ENCODE measurements around the gene INO80B. TPM values are rescaled to one million over a fixed set of nuclear protein-coding genes. Genes with fewer than 3 reads are reported as not detected.

INO80B gene
- total and polyA plus RNA-seq, 9 of the 15 experiments (the other 6 are each of a cell fraction or from before 2014, with no cell fraction given), result 0.41 to 22.6 (median 9.0) TPM

DNA sequence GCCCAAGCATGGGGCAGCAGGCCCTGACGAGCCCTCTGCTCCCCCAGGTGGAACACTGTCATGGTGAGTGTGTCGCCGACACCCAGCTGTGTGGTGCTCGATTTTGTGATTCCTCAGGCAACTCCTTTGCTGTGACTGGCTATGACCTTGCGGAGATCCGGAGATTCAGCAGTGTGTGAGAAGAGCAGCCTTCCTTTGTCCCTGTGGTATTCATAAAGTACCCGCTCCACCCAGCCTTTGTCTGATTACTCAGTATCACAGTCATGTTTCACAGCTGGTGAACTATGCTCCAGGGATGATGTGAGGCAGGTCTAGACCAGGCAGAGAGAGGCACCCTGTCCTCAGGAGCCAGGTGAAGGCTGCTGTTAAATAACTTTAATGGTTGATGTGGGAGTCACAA is 29.4 kb upstream of the INO80B start (continued):
- no peak for TF ChIP-seq REST (IDR thresholded peaks at IDR 0.05; ENCODE audit: borderline replicate concordance)
- TF ChIP-seq REST (CRISPR knock-in tag; IDR thresholded peaks at IDR 0.05; ENCODE audit: low read depth), result no peak
- TF ChIP-seq ZSCAN32 (CRISPR knock-in tag; IDR thresholded peaks at IDR 0.05), result no peak

All from K562 (cell line).